ENCODE data around the gene PSAT1.
A peak's percentile ranks its signal among the peaks of the same experiment; 100 is the strongest.

The PSAT1 gene

GRCh38 chr9:78297672-78297961 is 692 bp downstream of the PSAT1 start:
- DNase-seq (ENCODE audit: low read depth): no peak
- TF ChIP-seq CTCF (IDR thresholded peaks at IDR 0.05; ENCODE audit: insufficient read depth, low read depth, low read length, missing control alignments): no peak
- H3K4me3 ChIP-seq (ENCODE audit: low read length): peak overlapping the region; percentile 86

- TF ChIP-seq CTCF (IDR thresholded peaks at IDR 0.05; ENCODE audit: insufficient read depth, low read depth, low read length, missing control alignments): no peak
- peak overlapping the region; percentile 86 for H3K4me3 ChIP-seq (ENCODE audit: low read length)
- no peak for DNase-seq (ENCODE audit: low read depth)
These were observed 1.3 kb downstream of the PSAT1 start for GRCh38 chr9:78298046-78298765.

- DNase-seq (ENCODE audit: low read depth): no peak
- no peak for TF ChIP-seq CTCF (IDR thresholded peaks at IDR 0.05; ENCODE audit: insufficient read depth, low read depth, low read length, missing control alignments)
- H3K4me3 ChIP-seq (ENCODE audit: low read length): no peak overlapping the region
These were observed 3.3 kb downstream of the PSAT1 start for GRCh38 chr9:78300209-78300608.

GRCh38 chr9:78301466-78301865 is 4.5 kb downstream of the PSAT1 start:
- no peak overlapping the region for H3K4me3 ChIP-seq (ENCODE audit: low read length)
- TF ChIP-seq CTCF (IDR thresholded peaks at IDR 0.05; ENCODE audit: insufficient read depth, low read depth, low read length, missing control alignments): no peak
- no peak for DNase-seq (ENCODE audit: low read depth)

- no peak overlapping the region for H3K4me3 ChIP-seq (ENCODE audit: low read length)
- DNase-seq (ENCODE audit: low read depth): no peak
- TF ChIP-seq CTCF (IDR thresholded peaks at IDR 0.05; ENCODE audit: insufficient read depth, low read depth, low read length, missing control alignments): no peak
These were observed 6.6 kb downstream of the PSAT1 start for GRCh38 chr9:78303377-78304062.

- DNase-seq (ENCODE audit: low read depth): no peak
- TF ChIP-seq CTCF (IDR thresholded peaks at IDR 0.05; ENCODE audit: insufficient read depth, low read depth, low read length, missing control alignments): no peak
- H3K4me3 ChIP-seq (ENCODE audit: low read length): no peak overlapping the region
These were observed 7.4 kb downstream of the PSAT1 start for GRCh38 chr9:78304357-78304756.

All from epithelial cell of esophagus (primary cell).